ENCODE results near the gene C8A. TPM values are rescaled to one million over a fixed set of nuclear protein-coding genes. Genes with fewer than 3 reads are reported as not detected.

Gene C8A
- total RNA-seq, 3 donors from 2014 or later (not counting 1 experiment from before 2014, with no cell fraction given), result not detected

GRCh38 chr1:56901716-56902115 lies 47.1 kb downstream of the C8A start:
- Histone ChIP-seq H3K27ac (ENCODE audit: low read length) (no peak overlapping the region), H3K36me3 (ENCODE audit: control insufficient read depth, insufficient read depth, low read length) (no peaks in the 10 kb centered on the region), H3K27me3 (ENCODE audit: control insufficient read depth, insufficient read depth, low read length) (no peaks in the 10 kb centered on the region), H3K9me3 (ENCODE audit: control insufficient read depth, insufficient read depth, low read length) (no peaks in the 10 kb centered on the region), H3K4me1 (ENCODE audit: control insufficient read depth, insufficient read depth, low read length) (no peaks in the 10 kb centered on the region), H3K4me3 (ENCODE audit: low read length) (no peak overlapping the region)
- DNase-seq (no peak), ATAC-seq (no peak)
- Mint-ChIP-seq H3K27me3 (ENCODE audit: low read depth in 2 of 2) (peaks cover 0 to 3% of the 10 kb centered on the region in 2 donors), H3K4me1 (peaks cover 11 to 20% of the 10 kb centered on the region in 2 donors), H3K4me3 (no peak overlapping the region), H3K27ac (no peak overlapping the region), H3K36me3 (no peaks in the 10 kb centered on the region), H3K9me3 (peaks cover 0 to 3% of the 10 kb centered on the region in 2 donors)
- TF ChIP-seq, protein P1, sequence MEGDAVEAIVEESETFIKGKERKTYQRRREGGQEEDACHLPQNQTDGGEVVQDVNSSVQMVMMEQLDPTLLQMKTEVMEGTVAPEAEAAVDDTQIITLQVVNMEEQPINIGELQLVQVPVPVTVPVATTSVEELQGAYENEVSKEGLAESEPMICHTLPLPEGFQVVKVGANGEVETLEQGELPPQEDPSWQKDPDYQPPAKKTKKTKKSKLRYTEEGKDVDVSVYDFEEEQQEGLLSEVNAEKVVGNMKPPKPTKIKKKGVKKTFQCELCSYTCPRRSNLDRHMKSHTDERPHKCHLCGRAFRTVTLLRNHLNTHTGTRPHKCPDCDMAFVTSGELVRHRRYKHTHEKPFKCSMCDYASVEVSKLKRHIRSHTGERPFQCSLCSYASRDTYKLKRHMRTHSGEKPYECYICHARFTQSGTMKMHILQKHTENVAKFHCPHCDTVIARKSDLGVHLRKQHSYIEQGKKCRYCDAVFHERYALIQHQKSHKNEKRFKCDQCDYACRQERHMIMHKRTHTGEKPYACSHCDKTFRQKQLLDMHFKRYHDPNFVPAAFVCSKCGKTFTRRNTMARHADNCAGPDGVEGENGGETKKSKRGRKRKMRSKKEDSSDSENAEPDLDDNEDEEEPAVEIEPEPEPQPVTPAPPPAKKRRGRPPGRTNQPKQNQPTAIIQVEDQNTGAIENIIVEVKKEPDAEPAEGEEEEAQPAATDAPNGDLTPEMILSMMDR (IDR thresholded peaks at IDR 0.05), result no peak
- WGBS (ENCODE audit: insufficient coverage), result 75% methylated on average over 3 of the region's 3 CpGs
- intact Hi-C loops (cut with micrococcal nuclease), result no loop called here

- Histone ChIP-seq H3K27ac (ENCODE audit: low read length) (no peak overlapping the region), H3K4me1 (ENCODE audit: control insufficient read depth, insufficient read depth, low read length) (peaks cover 10% of the 10 kb centered on the region), H3K27me3 (ENCODE audit: control insufficient read depth, insufficient read depth, low read length) (no peaks in the 10 kb centered on the region), H3K36me3 (ENCODE audit: control insufficient read depth, insufficient read depth, low read length) (no peaks in the 10 kb centered on the region), H3K9me3 (ENCODE audit: control insufficient read depth, insufficient read depth, low read length) (no peaks in the 10 kb centered on the region), H3K4me3 (ENCODE audit: low read length) (no peak overlapping the region)
- DNase-seq, result no peak
- no peak overlapping the region for H3K4me3 Mint-ChIP-seq
- H3K27ac Mint-ChIP-seq, result no peak overlapping the region
- H3K36me3 Mint-ChIP-seq, result no peaks in the 10 kb centered on the region
- no peak for ATAC-seq
- intact Hi-C loops (cut with micrococcal nuclease), result no loop called here
- peaks cover 0 to 3% of the 10 kb centered on the region in 2 donors for H3K27me3 Mint-ChIP-seq (ENCODE audit: low read depth in 2 of 2)
- TF ChIP-seq, protein P1 (IDR thresholded peaks at IDR 0.05), result no peak
- H3K4me1 Mint-ChIP-seq, result peaks cover 28 to 38% of the 10 kb centered on the region in 2 donors
- 90% methylated on average over 1 of the region's 1 CpG for WGBS (ENCODE audit: insufficient coverage)
- H3K9me3 Mint-ChIP-seq, result peaks cover 0 to 3% of the 10 kb centered on the region in 2 donors
Measured at GRCh38 chr1:56903778-56904177, 49.2 kb downstream of the C8A start.

DNA sequence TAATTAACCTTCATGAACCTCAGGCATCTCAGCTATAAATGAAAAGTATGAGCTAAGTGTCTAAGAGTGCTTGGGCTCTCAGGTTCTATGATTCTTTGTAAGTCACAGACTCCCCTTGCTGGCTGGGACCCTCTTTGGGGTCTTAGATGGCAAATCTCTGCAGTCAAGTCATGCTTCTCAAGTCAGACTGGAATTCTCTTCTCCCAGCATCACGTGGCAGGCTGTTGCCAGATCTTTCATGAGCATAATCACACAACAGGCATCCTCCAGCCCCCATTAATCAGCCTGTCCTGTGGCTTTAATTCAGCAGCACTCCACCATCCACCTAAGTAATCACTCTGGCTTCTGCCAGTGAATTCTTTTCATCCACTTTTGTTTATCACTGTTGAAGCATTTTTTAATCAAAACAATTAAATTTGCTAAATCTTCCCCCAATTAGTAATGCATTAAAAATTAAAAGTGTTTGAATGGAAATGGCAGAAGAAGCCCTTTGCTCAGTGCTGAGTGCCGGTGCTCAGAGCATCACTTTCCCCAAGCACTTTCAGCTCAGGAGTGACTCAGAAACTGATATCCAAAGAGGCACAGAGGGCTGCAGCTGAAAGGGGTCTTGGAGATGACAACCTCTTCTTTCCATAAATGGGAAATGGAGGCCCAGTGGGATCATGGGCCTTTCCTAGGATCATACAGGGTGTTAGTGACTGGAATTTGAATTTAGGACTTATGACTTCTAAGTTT lies 50.2 kb downstream of the C8A start:
- Mint-ChIP-seq H3K27me3 (ENCODE audit: low read depth in 2 of 2) (peaks cover 0 to 3% of the 10 kb centered on the region in 2 donors), H3K27ac (no peak overlapping the region), H3K9me3 (peaks cover 0 to 3% of the 10 kb centered on the region in 2 donors), H3K4me1 (peaks cover 39 to 48% of the 10 kb centered on the region in 2 donors), H3K4me3 (no peak overlapping the region), H3K36me3 (no peaks in the 10 kb centered on the region)
- H3K4me3 ChIP-seq (ENCODE audit: low read length), result no peak overlapping the region
- no peaks in the 10 kb centered on the region for H3K36me3 ChIP-seq (ENCODE audit: control insufficient read depth, insufficient read depth, low read length)
- intact Hi-C loops (cut with micrococcal nuclease), result no loop called here
- no peak overlapping the region for H3K27ac ChIP-seq (ENCODE audit: low read length)
- H3K27me3 ChIP-seq (ENCODE audit: control insufficient read depth, insufficient read depth, low read length), result no peaks in the 10 kb centered on the region
- TF ChIP-seq, protein P1 (IDR thresholded peaks at IDR 0.05), result no peak
- DNase-seq, result no peak
- peaks cover 17% of the 10 kb centered on the region for H3K4me1 ChIP-seq (ENCODE audit: control insufficient read depth, insufficient read depth, low read length)
- ATAC-seq, result no peak
- 82% methylated on average over 2 of the region's 2 CpGs for WGBS (ENCODE audit: insufficient coverage)
- H3K9me3 ChIP-seq (ENCODE audit: control insufficient read depth, insufficient read depth, low read length), result no peaks in the 10 kb centered on the region
